ENCODE measurements around the gene PCDHAC2.

PCDHAC2 gene

GRCh38 chr5:141001446-141001843, 35.2 kb downstream of the PCDHAC2 start:
- no peak for TF ChIP-seq CTCF (IDR thresholded peaks at IDR 0.05; ENCODE audit: low read depth, low read length, missing control alignments)
- DNase-seq (ENCODE audit: low read depth), result no peak
- H3K4me3 ChIP-seq (ENCODE audit: low read depth, low read length), result no peak overlapping the region

GRCh38 chr5:141001844-141002604, 35.7 kb downstream of the PCDHAC2 start:
- no peak for TF ChIP-seq CTCF (IDR thresholded peaks at IDR 0.05; ENCODE audit: low read depth, low read length, missing control alignments)
- H3K4me3 ChIP-seq (ENCODE audit: low read depth, low read length), result no peak overlapping the region
- no peak for DNase-seq (ENCODE audit: low read depth)

GRCh38 chr5:141002605-141002965, 36.3 kb downstream of the PCDHAC2 start:
- no peak overlapping the region for H3K4me3 ChIP-seq (ENCODE audit: low read depth, low read length)
- DNase-seq (ENCODE audit: low read depth), result no peak
- TF ChIP-seq CTCF (IDR thresholded peaks at IDR 0.05; ENCODE audit: low read depth, low read length, missing control alignments), result no peak

- H3K4me3 ChIP-seq (ENCODE audit: low read depth, low read length), result no peak overlapping the region
- DNase-seq (ENCODE audit: low read depth), result no peak
- no peak for TF ChIP-seq CTCF (IDR thresholded peaks at IDR 0.05; ENCODE audit: low read depth, low read length, missing control alignments)
Observed at GRCh38 chr5:141003031-141003430, 36.8 kb downstream of the PCDHAC2 start.

- no peak for DNase-seq (ENCODE audit: low read depth)
- no peak for TF ChIP-seq CTCF (IDR thresholded peaks at IDR 0.05; ENCODE audit: low read depth, low read length, missing control alignments)
- H3K4me3 ChIP-seq (ENCODE audit: low read depth, low read length), result no peak overlapping the region
Observed at GRCh38 chr5:141003791-141004611, 37.7 kb downstream of the PCDHAC2 start.

- no peak for TF ChIP-seq CTCF (IDR thresholded peaks at IDR 0.05; ENCODE audit: low read depth, low read length, missing control alignments)
- no peak for DNase-seq (ENCODE audit: low read depth)
- H3K4me3 ChIP-seq (ENCODE audit: low read depth, low read length), result no peak overlapping the region
Observed at GRCh38 chr5:141007791-141008190, 41.5 kb downstream of the PCDHAC2 start.

Data from GM12864 (cell line).